Neural cell (in vitro differentiated cells): ENCODE results near the gene FGF12. TPM values are rescaled to one million over a fixed set of nuclear protein-coding genes. Genes with fewer than 3 reads are reported as not detected.

Source experiments
- H2AFZ ChIP-seq: fragments of 200-600, 300-800 bp; sonication (generic), shearing (Covaris generic); 2 replicates; pipeline ENCODE4 v1.6.0; 2014; ENCODE audit warnings: low read depth, mild to moderate bottlenecking, antibody characterized with exemption, low read length, moderate library complexity
- H3F3A ChIP-seq: fragments of 200-600 bp; shearing (Covaris generic); 2 replicates; pipeline ENCODE4 v1.6.1; 2016; ENCODE audit warnings: mild to moderate bottlenecking, moderate library complexity, mixed read lengths, antibody characterized with exemption, low read length; ENCODE audit not compliant: insufficient read depth, poor library complexity, severe bottlenecking
- H3K27ac ChIP-seq: fragments of 200-600, 300-800 bp; sonication (generic), shearing (Covaris generic); 2 replicates; pipeline ENCODE4 v1.5.1; 2014; ENCODE audit warnings: mild to moderate bottlenecking, low read length, moderate library complexity
- H3K27me3 ChIP-seq: fragments of 300-800, 200-600 bp; sonication (generic), shearing (Covaris generic); 2 replicates; pipeline ENCODE4 v1.6.0; 2014; ENCODE audit warnings: mild to moderate bottlenecking, low read depth, low read length, moderate library complexity; ENCODE audit not compliant: insufficient read depth
- H3K36me3 ChIP-seq: fragments of 300-800, 200-600 bp; sonication (generic), shearing (Covaris generic); 2 replicates; pipeline ENCODE4 v1.5.1; 2014; ENCODE audit warnings: mild to moderate bottlenecking, antibody characterized with exemption, low read length, moderate library complexity; ENCODE audit not compliant: insufficient read depth
- H3K4me2 ChIP-seq: fragments of 300-800, 200-600 bp; sonication (generic), shearing (Covaris generic); 2 replicates; pipeline ENCODE4 v1.6.0; 2014; ENCODE audit warnings: mild to moderate bottlenecking, low read length
- H3K4me3 ChIP-seq: fragments of 300-800, 200-600 bp; sonication (generic), shearing (Covaris generic); 2 replicates; pipeline ENCODE4 v1.5.1; 2014; ENCODE audit warnings: mild to moderate bottlenecking, low read length, moderate library complexity
- H3K79me2 ChIP-seq: fragments of 200-600 bp; shearing (Covaris generic); replicated peaks from 2 replicates; pipeline ENCODE4 v1.6.0; 2014; ENCODE audit warnings: mild to moderate bottlenecking, low read length, moderate library complexity; ENCODE audit not compliant: insufficient read depth
- H3K9ac ChIP-seq: fragments of 300-800, 200-600 bp; sonication (generic), shearing (Covaris generic); 2 replicates; pipeline ENCODE4 v1.6.1; 2016; ENCODE audit warnings: mild to moderate bottlenecking, low read length, mixed read lengths
- H3K9me2 ChIP-seq: fragments of 200-600 bp; shearing (Covaris generic); 2 replicates; pipeline ENCODE4 v1.6.1; 2016; ENCODE audit warnings: mild to moderate bottlenecking, low read length, mixed read lengths; ENCODE audit not compliant: insufficient read depth
- H3K9me3 ChIP-seq: fragments of 200-600, 300-800 bp; sonication (generic), shearing (Covaris generic); 2 replicates; pipeline ENCODE4 v1.6.1; 2016; ENCODE audit warnings: mild to moderate bottlenecking, mixed run types, low read length, moderate library complexity, mixed read lengths
- H4K20me1 ChIP-seq: fragments of 200-600 bp; shearing (Covaris generic); 2 replicates; pipeline ENCODE4 v1.6.1; 2016; ENCODE audit warnings: mild to moderate bottlenecking, mixed run types; ENCODE audit not compliant: insufficient read depth
- EP300 ChIP-seq: fragments of 450-650 bp; conservative IDR thresholded peaks from 2 replicates; pipeline ENCODE4 v1.6.1; 2014; ENCODE audit warnings: antibody characterized with exemption, mild to moderate bottlenecking, moderate library complexity; ENCODE audit not compliant: poor library complexity, severe bottlenecking
- EZH2 ChIP-seq: fragments of 200-600, 300-800 bp; shearing (Covaris generic), sonication (generic); IDR thresholded peaks from 2 replicates; pipeline ENCODE4 v1.6.1; 2014; ENCODE audit warnings: antibody characterized with exemption, low read length, borderline replicate concordance, mild to moderate bottlenecking; ENCODE audit not compliant: insufficient read depth, poor library complexity, severe bottlenecking
- MXI1 ChIP-seq: fragments of 450-650 bp; conservative IDR thresholded peaks from 2 replicates; pipeline ENCODE4 v1.6.1; 2014; ENCODE audit warnings: antibody characterized with exemption, mild to moderate bottlenecking; ENCODE audit not compliant: poor library complexity, severe bottlenecking
- POLR2AphosphoS5 ChIP-seq: IDR thresholded peaks from 2 replicates; pipeline ENCODE4 v1.6.1; 2012
- RAD21 ChIP-seq: fragments of 450-650 bp; conservative IDR thresholded peaks from 2 replicates; pipeline ENCODE4 v1.6.1; 2014; ENCODE audit warnings: antibody characterized with exemption, mild to moderate bottlenecking, moderate library complexity
- SMC3 ChIP-seq: fragments of 450-650 bp; conservative IDR thresholded peaks from 2 replicates; pipeline ENCODE4 v1.6.1; 2014; ENCODE audit warnings: antibody characterized with exemption, mild to moderate bottlenecking, moderate library complexity; ENCODE audit not compliant: poor library complexity
- TAF1 ChIP-seq: IDR thresholded peaks from 2 replicates; pipeline ENCODE4 v1.6.1; 2012; ENCODE audit warnings: low read depth
- polyA plus RNA-seq: library from polyadenylated mRNA; depleted of rRNA; stranded (reverse); fragments of >200 nt; gene quantifications from 2 replicates; pipeline ENCODE4 v1.2.3, GENCODE V29; 2014
- TF ChIP-seq, protein P1 (sequence below): fragments of 450-650 bp; IDR thresholded peaks from 2 replicates; pipeline ENCODE4 v1.5.1; 2014; ENCODE audit warnings: antibody characterized with exemption, mild to moderate bottlenecking, moderate library complexity; ENCODE audit not compliant: poor library complexity, severe bottlenecking
- TF ChIP-seq, protein P2 (sequence below): IDR thresholded peaks from 2 replicates; pipeline ENCODE4 v1.6.1; 2012; ENCODE audit warnings: borderline replicate concordance

Gene FGF12
- polyA plus RNA-seq, 1 donor from 2014 or later = 4.8 TPM

DNA sequence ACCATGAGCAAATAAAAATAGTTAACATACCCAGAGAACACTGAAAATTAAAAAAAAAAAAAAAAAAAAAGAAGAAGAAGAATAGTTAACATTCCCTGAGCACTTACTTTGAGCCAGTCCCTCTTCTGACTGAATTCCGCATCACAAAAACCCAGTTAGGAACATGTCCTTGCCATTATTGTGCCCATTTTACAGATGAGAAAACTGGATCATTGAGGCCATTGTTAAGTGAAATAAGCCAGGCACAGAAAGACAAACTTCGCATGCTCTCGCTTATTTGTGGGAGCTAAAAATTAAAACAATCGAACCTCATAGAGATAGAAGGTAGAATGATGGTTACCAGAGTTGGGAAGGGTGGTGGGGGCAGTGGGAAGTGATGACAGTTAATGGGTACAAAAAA is 119.5 kb downstream of the FGF12 start:
- no peak overlapping the region for H3K4me3 ChIP-seq
- H3K36me3 ChIP-seq = no peaks in the 10 kb centered on the region
- TF ChIP-seq MXI1 = no peak
- no peak for TF ChIP-seq EP300
- TF ChIP-seq, protein P1, sequence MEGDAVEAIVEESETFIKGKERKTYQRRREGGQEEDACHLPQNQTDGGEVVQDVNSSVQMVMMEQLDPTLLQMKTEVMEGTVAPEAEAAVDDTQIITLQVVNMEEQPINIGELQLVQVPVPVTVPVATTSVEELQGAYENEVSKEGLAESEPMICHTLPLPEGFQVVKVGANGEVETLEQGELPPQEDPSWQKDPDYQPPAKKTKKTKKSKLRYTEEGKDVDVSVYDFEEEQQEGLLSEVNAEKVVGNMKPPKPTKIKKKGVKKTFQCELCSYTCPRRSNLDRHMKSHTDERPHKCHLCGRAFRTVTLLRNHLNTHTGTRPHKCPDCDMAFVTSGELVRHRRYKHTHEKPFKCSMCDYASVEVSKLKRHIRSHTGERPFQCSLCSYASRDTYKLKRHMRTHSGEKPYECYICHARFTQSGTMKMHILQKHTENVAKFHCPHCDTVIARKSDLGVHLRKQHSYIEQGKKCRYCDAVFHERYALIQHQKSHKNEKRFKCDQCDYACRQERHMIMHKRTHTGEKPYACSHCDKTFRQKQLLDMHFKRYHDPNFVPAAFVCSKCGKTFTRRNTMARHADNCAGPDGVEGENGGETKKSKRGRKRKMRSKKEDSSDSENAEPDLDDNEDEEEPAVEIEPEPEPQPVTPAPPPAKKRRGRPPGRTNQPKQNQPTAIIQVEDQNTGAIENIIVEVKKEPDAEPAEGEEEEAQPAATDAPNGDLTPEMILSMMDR = no peak
- TF ChIP-seq, protein P2, sequence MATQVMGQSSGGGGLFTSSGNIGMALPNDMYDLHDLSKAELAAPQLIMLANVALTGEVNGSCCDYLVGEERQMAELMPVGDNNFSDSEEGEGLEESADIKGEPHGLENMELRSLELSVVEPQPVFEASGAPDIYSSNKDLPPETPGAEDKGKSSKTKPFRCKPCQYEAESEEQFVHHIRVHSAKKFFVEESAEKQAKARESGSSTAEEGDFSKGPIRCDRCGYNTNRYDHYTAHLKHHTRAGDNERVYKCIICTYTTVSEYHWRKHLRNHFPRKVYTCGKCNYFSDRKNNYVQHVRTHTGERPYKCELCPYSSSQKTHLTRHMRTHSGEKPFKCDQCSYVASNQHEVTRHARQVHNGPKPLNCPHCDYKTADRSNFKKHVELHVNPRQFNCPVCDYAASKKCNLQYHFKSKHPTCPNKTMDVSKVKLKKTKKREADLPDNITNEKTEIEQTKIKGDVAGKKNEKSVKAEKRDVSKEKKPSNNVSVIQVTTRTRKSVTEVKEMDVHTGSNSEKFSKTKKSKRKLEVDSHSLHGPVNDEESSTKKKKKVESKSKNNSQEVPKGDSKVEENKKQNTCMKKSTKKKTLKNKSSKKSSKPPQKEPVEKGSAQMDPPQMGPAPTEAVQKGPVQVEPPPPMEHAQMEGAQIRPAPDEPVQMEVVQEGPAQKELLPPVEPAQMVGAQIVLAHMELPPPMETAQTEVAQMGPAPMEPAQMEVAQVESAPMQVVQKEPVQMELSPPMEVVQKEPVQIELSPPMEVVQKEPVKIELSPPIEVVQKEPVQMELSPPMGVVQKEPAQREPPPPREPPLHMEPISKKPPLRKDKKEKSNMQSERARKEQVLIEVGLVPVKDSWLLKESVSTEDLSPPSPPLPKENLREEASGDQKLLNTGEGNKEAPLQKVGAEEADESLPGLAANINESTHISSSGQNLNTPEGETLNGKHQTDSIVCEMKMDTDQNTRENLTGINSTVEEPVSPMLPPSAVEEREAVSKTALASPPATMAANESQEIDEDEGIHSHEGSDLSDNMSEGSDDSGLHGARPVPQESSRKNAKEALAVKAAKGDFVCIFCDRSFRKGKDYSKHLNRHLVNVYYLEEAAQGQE = no peak
- no peak for TF ChIP-seq POLR2AphosphoS5
- TF ChIP-seq RAD21 = no peak
- no peak for TF ChIP-seq TAF1
- TF ChIP-seq SMC3 = no peak
- TF ChIP-seq EZH2 = no peak
- H3K79me2 ChIP-seq = no peaks in the 10 kb centered on the region
- no peak overlapping the region for H3K27ac ChIP-seq
- no peak overlapping the region for H2AFZ ChIP-seq
- H3K4me2 ChIP-seq = no peak overlapping the region
- H3K27me3 ChIP-seq = no peaks in the 10 kb centered on the region
- H3K9ac ChIP-seq = no peak overlapping the region
- H4K20me1 ChIP-seq = no peaks in the 10 kb centered on the region
- no peaks in the 10 kb centered on the region for H3F3A ChIP-seq
- H3K9me3 ChIP-seq = no peaks in the 10 kb centered on the region
- no peaks in the 10 kb centered on the region for H3K9me2 ChIP-seq

DNA sequence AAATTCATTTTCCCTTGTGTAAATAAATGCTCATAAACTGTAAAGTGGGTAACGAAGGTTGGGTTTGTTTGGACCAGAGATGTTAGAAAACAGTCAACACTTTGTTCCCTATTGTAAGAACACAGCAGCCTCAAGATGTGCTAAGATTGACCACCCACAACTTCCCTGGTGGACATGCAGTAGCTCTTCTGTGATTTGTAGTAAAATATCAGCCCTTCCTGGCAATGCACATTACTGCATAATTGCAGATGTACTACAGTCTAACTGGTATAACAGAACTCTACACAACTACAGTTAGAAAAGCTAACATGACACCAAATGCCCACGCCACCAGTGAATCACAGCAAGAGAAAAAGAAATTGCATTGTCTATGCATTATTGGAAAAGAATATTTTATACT is 129.4 kb downstream of the FGF12 start:
- Histone ChIP-seq H3K4me2 (no peak overlapping the region), H3K36me3 (no peaks in the 10 kb centered on the region), H3K27me3 (no peaks in the 10 kb centered on the region), H3K9me3 (no peaks in the 10 kb centered on the region), H4K20me1 (no peaks in the 10 kb centered on the region), H3K9me2 (no peaks in the 10 kb centered on the region), H3K9ac (no peak overlapping the region), H3K27ac (no peak overlapping the region), H3F3A (no peaks in the 10 kb centered on the region), H2AFZ (no peak overlapping the region), H3K4me3 (no peak overlapping the region), H3K79me2 (no peaks in the 10 kb centered on the region)
- TF ChIP-seq RAD21 = no peak
- TF ChIP-seq TAF1 = no peak

DNA sequence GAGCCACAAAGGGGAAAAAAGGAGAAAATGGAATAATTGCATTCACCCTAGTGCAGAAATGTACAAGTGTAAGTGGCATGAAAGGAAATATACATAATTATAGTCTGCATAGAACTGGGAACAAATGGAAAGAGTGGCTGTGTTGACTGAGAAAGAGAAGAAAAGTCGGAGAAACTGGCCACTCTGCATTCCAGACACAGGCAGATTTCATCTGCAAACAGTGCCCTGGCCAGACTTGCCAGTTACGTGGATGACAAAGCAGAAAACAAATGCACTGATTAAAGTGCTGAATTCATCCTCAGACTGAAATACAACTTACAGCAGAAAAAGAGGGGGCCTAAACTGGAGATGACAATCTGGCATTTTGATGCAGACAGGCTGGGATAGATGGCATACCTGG is 129.8 kb downstream of the FGF12 start:
- Histone ChIP-seq H3K9me3 (no peaks in the 10 kb centered on the region), H3F3A (no peaks in the 10 kb centered on the region), H3K79me2 (no peaks in the 10 kb centered on the region), H3K4me3 (no peak overlapping the region), H3K9me2 (no peaks in the 10 kb centered on the region), H3K27me3 (no peaks in the 10 kb centered on the region), H3K9ac (no peak overlapping the region), H2AFZ (no peak overlapping the region), H3K27ac (no peak overlapping the region), H3K4me2 (no peak overlapping the region), H4K20me1 (no peaks in the 10 kb centered on the region), H3K36me3 (no peaks in the 10 kb centered on the region)
- no peak for TF ChIP-seq POLR2AphosphoS5
- no peak for TF ChIP-seq RAD21
- TF ChIP-seq EZH2 = no peak
- no peak for TF ChIP-seq SMC3
- TF ChIP-seq, protein P1 = no peak
